DMS153 treated with DMSO at 0.1 percent for 48 hours (cell line): ENCODE data around the gene OR6V1.
"Not testable (repeated sequence)": the region's sequence is repeated elsewhere in the genome, so short reads cannot be mapped to it uniquely, and the experiment has no call there.

ENCODE experiments used
- DNase-seq: peaks from one replicate; lab custom pipeline; 2025; ENCODE audit not compliant: unreplicated experiment; lab: John Stamatoyannopoulos, UW

Gene OR6V1

GRCh38 chr7:143042159-143042789, 9.9 kb upstream of the OR6V1 start:
- no peak for DNase-seq

- DNase-seq, result no peak
These were observed 9.3 kb upstream of the OR6V1 start for GRCh38 chr7:143042790-143043271.

GRCh38 chr7:143043391-143043790, 8.8 kb upstream of the OR6V1 start:
- DNase-seq, result no peak

GRCh38 chr7:143046426-143046851, 5.7 kb upstream of the OR6V1 start:
- DNase-seq, result no peak

- DNase-seq, result no peak
These were observed 4.8 kb upstream of the OR6V1 start for GRCh38 chr7:143047326-143047725.

- no peak for DNase-seq
These were observed 3.3 kb upstream of the OR6V1 start for GRCh38 chr7:143048827-143049226.

GRCh38 chr7:143049362-143049761, 2.8 kb upstream of the OR6V1 start:
- DNase-seq, result no peak

GRCh38 chr7:143050931-143051330, 1.2 kb upstream of the OR6V1 start:
- no peak for DNase-seq

GRCh38 chr7:143054621-143055020, 2.5 kb downstream of the OR6V1 start:
- no peak for DNase-seq

GRCh38 chr7:143055754-143056153, 3.6 kb downstream of the OR6V1 start:
- DNase-seq, result no peak

- DNase-seq, result no peak
These were observed 11.6 kb downstream of the OR6V1 start for GRCh38 chr7:143063741-143064140.

- no peak for DNase-seq
These were observed 16.3 kb downstream of the OR6V1 start for GRCh38 chr7:143068446-143068845.

- no peak for DNase-seq
These were observed 17.9 kb downstream of the OR6V1 start for GRCh38 chr7:143069912-143070500.

- no peak for DNase-seq
These were observed 21.4 kb downstream of the OR6V1 start for GRCh38 chr7:143073556-143073955.

GRCh38 chr7:143074141-143074540, 22.0 kb downstream of the OR6V1 start:
- DNase-seq, result no peak

GRCh38 chr7:143085109-143085508, 33.0 kb downstream of the OR6V1 start:
- DNase-seq, result no peak

- not testable (repeated sequence) for DNase-seq
These were observed 33.5 kb downstream of the OR6V1 start for GRCh38 chr7:143085610-143086009.

- not testable (repeated sequence) for DNase-seq
These were observed 36.5 kb downstream of the OR6V1 start for GRCh38 chr7:143088549-143089231.

- DNase-seq, result no peak
These were observed 44.0 kb downstream of the OR6V1 start for GRCh38 chr7:143096146-143096545.

GRCh38 chr7:143099579-143099978, 47.4 kb downstream of the OR6V1 start:
- not testable (repeated sequence) for DNase-seq
